Fibroblast of villous mesenchyme (primary cell): Measurements from ENCODE around the gene PRDX4. TPM values are rescaled to one million over a fixed set of nuclear protein-coding genes. Genes with fewer than 3 reads are reported as not detected.
A peak's percentile ranks its signal among the peaks of the same experiment; 100 is the strongest.

ENCODE experiments used
- DNase-seq: peaks from one replicate; pipeline ENCODE4 v3.0.0-alpha.2; 2010; ENCODE audit warnings: low read depth
- H3K4me3 ChIP-seq: 2 replicates; pipeline ENCODE4 v1.5.1; 2011; ENCODE audit warnings: low read depth, mild to moderate bottlenecking, low read length
- total RNA-seq: library from RNA; depleted of rRNA; stranded (reverse); fragments of >200 nt; gene quantifications from 2 replicates; pipeline ENCODE4 v1.2.3, GENCODE V29; 2012
- TF ChIP-seq, protein P1 (sequence below): IDR thresholded peaks from 2 replicates; pipeline ENCODE4 v1.5.1; 2012; ENCODE audit warnings: low read depth, mild to moderate bottlenecking, low read length; ENCODE audit not compliant: insufficient read depth

The PRDX4 gene
- total RNA-seq, 1 donor = 160 TPM

DNA sequence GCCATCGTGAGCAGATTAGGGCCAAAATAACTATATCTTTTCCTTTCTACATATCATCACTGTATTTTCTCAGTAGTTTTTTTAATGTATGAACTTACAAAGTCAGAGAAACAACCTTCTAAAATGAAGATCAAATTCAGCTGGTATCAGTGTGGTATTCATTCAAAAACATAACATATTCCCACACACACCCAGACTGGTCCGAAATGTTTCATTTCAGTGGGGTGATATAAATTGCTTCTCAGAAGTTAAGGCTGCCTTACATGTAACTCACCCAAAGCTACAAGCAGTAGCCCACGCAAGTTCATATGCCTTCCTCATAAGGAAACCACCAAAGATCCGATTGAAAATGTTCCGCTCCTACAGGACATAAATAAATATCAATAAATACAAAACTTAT lies 37.9 kb downstream of the PRDX4 start:
- no peak overlapping the region for H3K4me3 ChIP-seq
- DNase-seq = no peak
- TF ChIP-seq, protein P1, sequence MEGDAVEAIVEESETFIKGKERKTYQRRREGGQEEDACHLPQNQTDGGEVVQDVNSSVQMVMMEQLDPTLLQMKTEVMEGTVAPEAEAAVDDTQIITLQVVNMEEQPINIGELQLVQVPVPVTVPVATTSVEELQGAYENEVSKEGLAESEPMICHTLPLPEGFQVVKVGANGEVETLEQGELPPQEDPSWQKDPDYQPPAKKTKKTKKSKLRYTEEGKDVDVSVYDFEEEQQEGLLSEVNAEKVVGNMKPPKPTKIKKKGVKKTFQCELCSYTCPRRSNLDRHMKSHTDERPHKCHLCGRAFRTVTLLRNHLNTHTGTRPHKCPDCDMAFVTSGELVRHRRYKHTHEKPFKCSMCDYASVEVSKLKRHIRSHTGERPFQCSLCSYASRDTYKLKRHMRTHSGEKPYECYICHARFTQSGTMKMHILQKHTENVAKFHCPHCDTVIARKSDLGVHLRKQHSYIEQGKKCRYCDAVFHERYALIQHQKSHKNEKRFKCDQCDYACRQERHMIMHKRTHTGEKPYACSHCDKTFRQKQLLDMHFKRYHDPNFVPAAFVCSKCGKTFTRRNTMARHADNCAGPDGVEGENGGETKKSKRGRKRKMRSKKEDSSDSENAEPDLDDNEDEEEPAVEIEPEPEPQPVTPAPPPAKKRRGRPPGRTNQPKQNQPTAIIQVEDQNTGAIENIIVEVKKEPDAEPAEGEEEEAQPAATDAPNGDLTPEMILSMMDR = no peak

DNA sequence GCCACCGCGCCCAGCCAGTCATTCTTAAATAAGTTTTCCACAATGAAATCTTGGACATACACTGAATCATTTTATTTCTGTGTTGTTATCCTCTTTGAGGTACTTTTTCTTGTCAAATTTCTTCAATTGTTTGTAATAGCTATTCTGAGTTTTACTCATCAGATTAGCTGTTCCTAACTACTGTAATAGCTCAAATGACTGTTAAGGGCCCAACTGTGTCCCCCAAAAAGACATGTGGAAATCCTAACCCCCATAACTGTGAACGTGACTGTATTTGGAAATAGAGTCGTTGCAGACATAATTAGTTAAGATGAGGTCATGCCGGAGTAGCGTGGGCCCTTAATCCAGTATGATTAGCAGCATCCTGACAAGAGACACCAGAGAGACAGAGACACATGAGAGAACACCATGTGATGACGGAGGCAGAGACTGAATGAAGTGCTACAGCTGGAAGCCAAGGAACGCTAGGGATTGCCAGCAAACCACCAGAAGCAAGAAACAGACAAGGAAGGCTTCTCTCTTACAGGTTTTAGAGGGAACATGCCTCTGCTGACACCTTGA lies 52.9 kb downstream of the PRDX4 start:
- H3K4me3 ChIP-seq = no peak overlapping the region
- DNase-seq = peak; percentile 15
- TF ChIP-seq, protein P1 = no peak

DNA sequence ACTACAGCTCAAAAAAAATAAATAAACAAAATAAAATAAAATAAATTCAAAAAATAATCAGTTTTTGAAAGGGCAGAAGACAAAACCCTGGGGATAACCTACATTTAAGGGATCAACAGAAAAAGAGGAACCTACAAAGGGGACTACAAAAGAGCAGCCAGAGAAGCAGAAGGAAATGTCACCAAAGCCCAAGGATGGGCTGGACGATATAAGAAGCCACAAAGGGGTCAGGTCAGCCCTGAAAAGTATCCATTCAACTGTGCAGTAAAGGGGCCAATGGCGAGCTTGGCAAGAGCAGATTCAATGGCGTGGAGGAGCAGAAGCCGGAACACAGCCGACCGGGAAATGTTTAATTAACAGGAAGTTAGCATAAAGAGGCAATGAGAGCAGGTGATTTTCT lies 58.9 kb downstream of the PRDX4 start:
- no peak overlapping the region for H3K4me3 ChIP-seq
- DNase-seq = no peak
- TF ChIP-seq, protein P1 = no peak

DNA sequence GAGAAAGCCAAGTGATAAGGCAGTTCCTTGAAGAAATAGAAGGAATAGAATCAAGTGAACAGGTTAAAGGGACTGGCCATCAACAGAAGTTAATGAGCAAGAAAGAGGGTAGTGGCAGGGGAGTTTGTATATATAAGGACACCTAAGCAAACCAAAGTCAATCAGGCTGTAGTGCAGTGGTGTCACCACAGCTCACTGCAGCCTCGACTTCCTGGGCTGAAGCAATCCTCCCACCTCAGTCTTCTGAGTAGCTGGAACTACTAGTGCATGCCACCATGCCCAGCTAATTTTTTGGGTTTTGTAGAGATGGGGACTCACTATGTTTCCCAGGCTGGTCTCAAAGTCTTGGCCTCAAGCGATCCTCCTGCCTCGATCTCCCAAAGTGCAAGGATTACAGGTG lies 59.9 kb downstream of the PRDX4 start:
- DNase-seq = no peak
- TF ChIP-seq, protein P1 = no peak
- H3K4me3 ChIP-seq = no peak overlapping the region

DNA sequence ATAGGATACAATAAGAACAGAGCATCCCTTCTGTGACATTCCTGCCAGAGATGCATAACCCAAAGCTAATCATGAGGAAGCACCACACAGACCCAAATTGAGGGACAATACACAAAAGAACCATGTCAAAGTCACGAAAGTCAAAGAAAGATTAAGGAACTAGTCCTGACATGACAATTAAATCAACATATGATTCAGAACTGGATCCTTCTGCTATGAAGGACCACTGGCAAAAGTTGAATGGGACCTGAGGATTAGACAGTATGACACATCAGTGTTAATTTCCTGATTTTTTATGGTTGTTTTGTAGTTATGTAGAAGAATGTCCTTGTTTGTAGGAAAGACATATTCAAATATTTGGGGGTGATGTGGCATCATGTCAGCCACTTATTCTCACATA lies 61.9 kb downstream of the PRDX4 start:
- TF ChIP-seq, protein P1 = no peak
- no peak for DNase-seq
- no peak overlapping the region for H3K4me3 ChIP-seq

DNA sequence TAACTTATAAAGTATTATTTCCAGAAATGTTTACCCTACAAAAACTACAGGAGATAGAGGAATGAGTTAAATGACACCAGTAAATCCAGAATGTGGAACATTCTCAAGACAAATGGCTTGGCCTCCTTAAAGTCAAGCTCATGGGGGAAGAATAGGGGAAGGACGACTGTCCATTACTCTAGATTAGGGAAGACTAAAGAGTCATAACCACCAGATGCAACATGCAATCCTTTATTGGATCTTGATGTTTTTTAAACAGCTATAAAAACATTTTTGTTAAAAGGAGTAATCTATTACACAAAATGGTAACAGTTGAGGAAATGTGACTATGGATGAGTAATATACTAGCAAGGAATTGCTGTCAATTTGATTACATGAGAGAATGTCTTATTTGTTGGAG lies 64.7 kb downstream of the PRDX4 start:
- TF ChIP-seq, protein P1 = no peak
- no peak overlapping the region for H3K4me3 ChIP-seq
- no peak for DNase-seq

DNA sequence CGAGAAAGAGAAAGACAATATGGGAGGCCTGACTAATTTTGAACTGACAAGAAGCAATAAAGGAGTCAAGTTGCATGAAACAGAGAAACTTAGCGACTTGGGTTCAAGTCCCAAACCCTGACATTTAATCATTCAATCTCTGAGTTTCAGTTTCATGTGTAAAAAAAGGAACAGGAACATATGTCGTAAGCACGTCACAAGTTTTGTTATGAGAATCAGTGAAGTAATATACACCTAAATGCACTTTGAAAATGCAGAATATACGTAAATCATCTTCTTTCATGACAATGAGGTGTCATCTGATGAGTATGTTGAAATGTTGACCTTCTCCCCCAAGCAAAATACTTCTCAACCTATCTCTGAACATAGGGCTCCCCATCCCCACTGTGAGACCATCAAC lies 65.4 kb downstream of the PRDX4 start:
- no peak for DNase-seq
- TF ChIP-seq, protein P1 = no peak
- H3K4me3 ChIP-seq = no peak overlapping the region
